Thoracic aorta (tissue), 2 donors: ENCODE measurements around the gene PHLDB2. TPM values are rescaled to one million over a fixed set of nuclear protein-coding genes. Genes with fewer than 3 reads are reported as not detected.

Experiments
- ATAC-seq: fragments of 150-250 bp; one replicate; pipeline ENCODE4 v1.8.0; 2017; ENCODE audit warnings: low read depth; ENCODE audit not compliant: insufficient number of reproducible peaks, low FRiP score
- DNase-seq: peaks from one replicate; pipeline ENCODE4 v3.0.0-alpha.2; 2020; ENCODE audit warnings: low spot score
- H3K27ac ChIP-seq, 2 donors: fragments of 200-600 bp; sonication (generic); 1 replicate in 1 of 2; 2 replicates in 1 of 2; pipeline ENCODE4 v1.5.1; 2016; ENCODE audit warnings: mild to moderate bottlenecking in 2 of 2, moderate library complexity in 2 of 2
- H3K27me3 ChIP-seq: fragments of 200-600 bp; sonication (generic); replicated peaks from 2 replicates; pipeline ENCODE4 v1.6.0; 2016; ENCODE audit warnings: mild to moderate bottlenecking; ENCODE audit not compliant: insufficient read depth
- H3K36me3 ChIP-seq: fragments of 200-600 bp; sonication (generic); one replicate; pipeline ENCODE4 v1.5.1; 2016
- H3K4me1 ChIP-seq, 2 donors: fragments of 200-600 bp; sonication (generic); 1 replicate in 1 of 2; 2 replicates in 1 of 2; pipeline versions ENCODE4 v1.5.1 to v1.6.0; 2016; ENCODE audit warnings: low read depth in 2 of 2, mild to moderate bottlenecking in 1 of 2; ENCODE audit not compliant: control insufficient read depth in 1 of 2
- H3K4me3 ChIP-seq: fragments of 200-600 bp; sonication (generic); 2 replicates; pipeline ENCODE4 v1.5.1; 2016; ENCODE audit warnings: mild to moderate bottlenecking
- H3K9me3 ChIP-seq: fragments of 200-600 bp; sonication (generic); 2 replicates; pipeline ENCODE4 v1.5.1; 2016
- total RNA-seq, 2 donors: library from RNA; depleted of rRNA; stranded (reverse); fragments of >200 nt; gene quantifications; one replicate each; pipeline versions ENCODE4 v1.1.0 to v1.2.3, GENCODE V29; 2016
- TF ChIP-seq, protein P1 (sequence below): fragments of 200-600 bp; sonication (generic); IDR thresholded peaks from one replicate; pipeline ENCODE4 v1.5.1; 2019; ENCODE audit warnings: antibody characterized with exemption

Gene PHLDB2
- total RNA-seq, 2 donors from 2014 or later, result 99.0 to 140 TPM

DNA sequence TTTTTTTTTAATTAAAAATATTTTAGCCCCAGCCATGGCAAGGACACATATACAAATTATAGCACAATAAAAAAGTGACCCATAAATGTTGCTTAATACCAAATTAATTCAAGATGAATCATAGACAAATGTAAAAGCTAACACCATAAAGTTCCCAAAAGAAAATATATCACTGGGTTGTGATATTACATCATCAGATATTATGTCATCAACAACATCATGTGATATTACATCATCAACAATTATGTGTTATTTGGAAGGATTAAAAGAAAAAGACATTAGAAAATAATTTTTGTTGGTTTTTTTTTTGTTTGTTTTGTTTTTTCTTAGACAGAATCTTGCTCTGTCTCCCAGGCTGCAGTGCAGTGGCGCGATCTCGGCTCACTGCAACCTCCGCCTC is 85.3 kb downstream of the PHLDB2 start:
- ATAC-seq (no peak), DNase-seq (no peak)
- peaks cover 11% of the 10 kb centered on the region for H3K36me3 ChIP-seq
- H3K4me3 ChIP-seq, result no peak overlapping the region
- H3K27me3 ChIP-seq, result no peaks in the 10 kb centered on the region
- TF ChIP-seq, protein P1, sequence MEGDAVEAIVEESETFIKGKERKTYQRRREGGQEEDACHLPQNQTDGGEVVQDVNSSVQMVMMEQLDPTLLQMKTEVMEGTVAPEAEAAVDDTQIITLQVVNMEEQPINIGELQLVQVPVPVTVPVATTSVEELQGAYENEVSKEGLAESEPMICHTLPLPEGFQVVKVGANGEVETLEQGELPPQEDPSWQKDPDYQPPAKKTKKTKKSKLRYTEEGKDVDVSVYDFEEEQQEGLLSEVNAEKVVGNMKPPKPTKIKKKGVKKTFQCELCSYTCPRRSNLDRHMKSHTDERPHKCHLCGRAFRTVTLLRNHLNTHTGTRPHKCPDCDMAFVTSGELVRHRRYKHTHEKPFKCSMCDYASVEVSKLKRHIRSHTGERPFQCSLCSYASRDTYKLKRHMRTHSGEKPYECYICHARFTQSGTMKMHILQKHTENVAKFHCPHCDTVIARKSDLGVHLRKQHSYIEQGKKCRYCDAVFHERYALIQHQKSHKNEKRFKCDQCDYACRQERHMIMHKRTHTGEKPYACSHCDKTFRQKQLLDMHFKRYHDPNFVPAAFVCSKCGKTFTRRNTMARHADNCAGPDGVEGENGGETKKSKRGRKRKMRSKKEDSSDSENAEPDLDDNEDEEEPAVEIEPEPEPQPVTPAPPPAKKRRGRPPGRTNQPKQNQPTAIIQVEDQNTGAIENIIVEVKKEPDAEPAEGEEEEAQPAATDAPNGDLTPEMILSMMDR, result no peak
- H3K27ac ChIP-seq, result no peak overlapping the region
- no peaks in the 10 kb centered on the region for H3K4me1 ChIP-seq
- H3K9me3 ChIP-seq, result no peaks in the 10 kb centered on the region

DNA sequence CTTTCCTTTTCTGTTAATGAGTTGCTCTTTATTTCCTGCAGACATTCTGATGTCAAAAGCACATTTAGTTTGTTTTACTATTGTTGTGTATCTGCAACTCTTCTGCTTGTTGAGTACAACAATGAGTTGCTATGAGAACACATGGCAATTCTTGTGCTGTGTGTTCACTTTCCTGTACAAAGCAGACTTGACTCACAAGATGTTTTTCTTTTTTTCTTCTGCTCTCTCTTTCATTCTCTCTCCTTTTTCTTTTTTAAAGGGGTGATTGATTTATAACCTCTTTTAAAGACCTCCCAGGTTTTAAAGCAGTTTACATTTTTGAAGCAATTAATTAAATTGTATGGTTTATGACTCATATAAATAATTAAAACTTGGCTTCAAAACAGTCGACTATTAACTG is 88.2 kb downstream of the PHLDB2 start:
- Histone ChIP-seq H3K27ac (no peak overlapping the region), H3K27me3 (no peaks in the 10 kb centered on the region), H3K4me1 (no peaks in the 10 kb centered on the region), H3K4me3 (no peak overlapping the region), H3K9me3 (no peaks in the 10 kb centered on the region), H3K36me3 (no peaks in the 10 kb centered on the region)
- ATAC-seq, result no peak
- DNase-seq, result no peak
- TF ChIP-seq, protein P1, result no peak

DNA sequence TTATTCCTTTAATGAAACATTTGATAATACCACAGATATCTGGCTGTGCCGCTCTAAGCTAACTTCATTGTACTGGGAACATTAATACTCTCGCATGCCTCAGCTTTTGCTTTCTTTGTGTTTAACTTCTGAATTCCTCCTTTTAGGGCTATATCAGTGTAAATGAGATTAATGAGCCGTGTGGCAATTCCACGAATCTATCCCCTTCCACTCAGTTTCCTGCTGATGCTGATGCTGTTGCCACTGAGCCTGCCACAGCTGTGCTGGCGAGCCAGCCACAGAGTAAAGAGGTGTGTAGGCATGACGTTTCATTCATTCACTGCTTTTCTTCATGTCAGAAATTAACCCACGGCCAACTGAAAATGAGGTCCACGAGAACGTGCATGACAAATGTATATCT is 89.7 kb downstream of the PHLDB2 start:
- peaks cover 2% of the 10 kb centered on the region for H3K36me3 ChIP-seq
- TF ChIP-seq, protein P1, result no peak
- ATAC-seq (no peak), DNase-seq (no peak)
- H3K9me3 ChIP-seq, result no peaks in the 10 kb centered on the region
- H3K4me3 ChIP-seq, result no peak overlapping the region
- H3K27me3 ChIP-seq, result no peaks in the 10 kb centered on the region
- H3K4me1 ChIP-seq, result no peaks in the 10 kb centered on the region
- H3K27ac ChIP-seq, result no peak overlapping the region

DNA sequence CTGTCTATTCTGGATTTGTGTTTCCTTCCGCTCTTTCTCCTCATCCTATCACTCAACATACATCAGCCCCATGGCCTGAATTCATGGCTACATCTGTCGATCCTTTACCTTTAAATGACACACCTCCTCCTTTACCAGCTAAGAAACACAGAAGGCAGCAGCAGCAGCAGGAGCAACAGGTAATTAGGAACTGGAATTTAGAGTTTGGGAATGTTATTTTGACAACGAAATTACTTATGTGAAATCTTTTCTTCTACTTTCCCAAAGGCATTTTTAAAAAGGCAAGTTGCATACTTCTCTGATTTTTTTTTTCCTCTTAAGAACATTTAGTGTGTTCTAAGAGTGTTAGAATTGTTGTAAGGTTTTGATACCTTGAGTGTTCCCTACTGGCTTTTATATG is 90.6 kb downstream of the PHLDB2 start:
- TF ChIP-seq, protein P1, result no peak
- H3K27me3 ChIP-seq, result no peaks in the 10 kb centered on the region
- no peaks in the 10 kb centered on the region for H3K4me1 ChIP-seq
- DNase-seq, result no peak
- H3K27ac ChIP-seq, result no peak overlapping the region
- H3K4me3 ChIP-seq, result no peak overlapping the region
- H3K9me3 ChIP-seq, result no peaks in the 10 kb centered on the region
- H3K36me3 ChIP-seq, result peaks cover 3% of the 10 kb centered on the region
- ATAC-seq, result no peak

DNA sequence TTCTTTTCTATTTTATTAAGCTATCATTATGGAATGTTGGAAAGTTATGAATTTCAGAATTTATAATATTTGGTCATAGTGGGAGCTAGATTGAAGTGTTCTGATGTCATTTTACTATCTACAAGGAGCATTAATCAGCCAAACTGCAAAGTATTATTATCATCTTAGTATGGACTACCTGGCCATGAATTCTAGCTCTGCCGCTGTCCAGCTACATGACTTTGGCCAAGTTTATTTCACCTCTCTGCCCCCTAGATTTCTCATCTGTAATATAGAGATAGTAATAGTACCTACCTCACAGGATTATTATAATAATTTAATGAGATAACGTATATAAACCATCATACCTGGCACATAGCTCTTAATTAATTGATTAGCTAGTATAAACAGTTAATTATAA is 92.0 kb downstream of the PHLDB2 start:
- Histone ChIP-seq H3K4me3 (no peak overlapping the region), H3K36me3 (peaks cover 6% of the 10 kb centered on the region), H3K4me1 (no peaks in the 10 kb centered on the region), H3K27me3 (no peaks in the 10 kb centered on the region), H3K27ac (no peak overlapping the region), H3K9me3 (no peaks in the 10 kb centered on the region)
- ATAC-seq (no peak), DNase-seq (no peak)
- TF ChIP-seq, protein P1, result no peak
